HG02981 (cell line): ENCODE results near the gene SCAMP4.

ENCODE experiments used
- ATAC-seq: cut with Tn5 transposase; IDR thresholded peaks from one replicate; pipeline ENCODE4 v1.9.1; 2021; ENCODE audit warnings: mild to moderate bottlenecking, moderate library complexity; ENCODE audit not compliant: unreplicated experiment

SCAMP4 gene

GRCh38 chr19:1955171-1956121 lies 50.2 kb downstream of the SCAMP4 start:
- no peak for ATAC-seq

GRCh38 chr19:1956122-1956494 lies 50.9 kb downstream of the SCAMP4 start:
- ATAC-seq: no peak

GRCh38 chr19:1956868-1957492 lies 51.8 kb downstream of the SCAMP4 start:
- no peak for ATAC-seq

GRCh38 chr19:1957562-1958248 lies 52.5 kb downstream of the SCAMP4 start:
- ATAC-seq: no peak

- ATAC-seq: no peak
Measured at GRCh38 chr19:1959928-1960589, 54.9 kb downstream of the SCAMP4 start.

GRCh38 chr19:1961000-1961883 lies 56.0 kb downstream of the SCAMP4 start:
- no peak for ATAC-seq

- ATAC-seq: no peak
Measured at GRCh38 chr19:1962674-1963073, 57.5 kb downstream of the SCAMP4 start.

- ATAC-seq: no peak
Measured at GRCh38 chr19:1967087-1967608, 61.9 kb downstream of the SCAMP4 start.

- ATAC-seq: no peak
Measured at GRCh38 chr19:1968279-1969175, 63.3 kb downstream of the SCAMP4 start.

GRCh38 chr19:1969176-1970002 lies 64.2 kb downstream of the SCAMP4 start:
- ATAC-seq: no peak

- no peak for ATAC-seq
Measured at GRCh38 chr19:1970003-1970805, 65.0 kb downstream of the SCAMP4 start.

- no peak for ATAC-seq
Measured at GRCh38 chr19:1970806-1971502, 65.8 kb downstream of the SCAMP4 start.

- ATAC-seq: no peak
Measured at GRCh38 chr19:1974381-1975161, 69.4 kb downstream of the SCAMP4 start.

GRCh38 chr19:1975162-1975480 lies 69.9 kb downstream of the SCAMP4 start:
- no peak for ATAC-seq
